HG02610 (cell line): ENCODE measurements around the gene ZNF226.
"Not testable (repeated sequence)": the region's sequence is repeated elsewhere in the genome, so short reads cannot be mapped to it uniquely, and the experiment has no call there.

Experiments
- ATAC-seq: cut with Tn5 transposase; IDR thresholded peaks from one replicate; pipeline ENCODE4 v1.9.1; 2021; ENCODE audit warnings: mild to moderate bottlenecking, moderate library complexity; ENCODE audit not compliant: unreplicated experiment

ZNF226 gene

GRCh38 chr19:44207126-44207803 is 42.4 kb downstream of the ZNF226 start:
- ATAC-seq, result peak; percentile 86

DNA sequence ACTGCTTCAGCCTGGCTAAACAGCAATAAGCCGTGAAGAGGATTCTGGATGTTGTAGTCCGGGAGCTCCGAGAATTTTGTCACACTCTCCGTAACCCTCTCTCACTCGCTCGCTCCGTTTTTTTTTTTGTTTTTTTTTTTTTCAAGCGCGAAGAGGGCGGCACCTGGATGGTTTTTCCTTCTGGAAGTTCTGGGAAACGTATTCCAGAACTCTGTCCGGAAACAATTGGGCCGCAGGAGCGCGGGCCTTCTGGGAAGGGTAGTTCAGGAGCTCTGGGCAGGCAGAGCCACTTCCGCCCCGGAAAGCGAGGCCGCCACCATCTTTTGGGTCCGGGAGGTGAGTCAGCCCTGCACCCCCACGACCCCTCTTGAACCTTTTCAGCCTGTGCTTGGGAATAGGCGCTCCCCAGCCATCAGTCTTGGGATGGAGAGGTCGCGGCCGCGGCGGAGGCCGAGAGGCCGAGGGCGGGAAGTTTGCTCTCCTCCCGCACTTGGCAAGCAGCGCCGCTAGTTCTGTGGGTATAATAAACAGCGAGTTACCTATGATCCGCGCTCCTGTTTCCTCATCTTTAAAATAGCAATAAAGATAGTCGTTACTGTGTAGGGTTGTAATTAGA is 47.5 kb downstream of the ZNF226 start, which contains the start of gene ZNF227:
Gene ZNF227 (plus strand): TSS at position 283 of the 616 bp plus-strand sequence. CDS start 5,261 bp downstream, outside the sequence.
- peak; percentile 85 for ATAC-seq

GRCh38 chr19:44212866-44213346 is 48.0 kb downstream of the ZNF226 start:
- ATAC-seq, result no peak

GRCh38 chr19:44219926-44220325 is 55.0 kb downstream of the ZNF226 start:
- ATAC-seq, result not testable (repeated sequence)

GRCh38 chr19:44220761-44221160 is 55.9 kb downstream of the ZNF226 start:
- not testable (repeated sequence) for ATAC-seq

DNA sequence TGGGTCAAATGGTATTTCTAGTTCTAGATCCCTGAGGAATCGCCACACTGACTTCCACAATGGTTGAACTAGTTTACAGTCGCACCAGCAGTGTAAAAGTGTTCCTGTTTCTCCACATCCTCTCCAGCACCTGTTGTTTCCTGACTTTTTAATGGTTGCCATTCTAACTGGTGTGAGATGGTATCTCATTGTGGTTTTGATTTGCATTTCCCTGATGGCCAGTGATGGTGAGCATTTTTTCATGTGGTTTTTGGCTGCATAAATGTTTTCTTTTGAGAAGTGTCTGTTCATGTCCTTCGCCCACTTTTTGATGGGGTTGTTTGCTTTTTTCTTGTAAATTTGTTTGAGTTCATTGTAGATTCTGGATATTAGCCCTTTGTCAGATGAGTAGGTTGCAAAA is 56.4 kb downstream of the ZNF226 start:
- not testable (repeated sequence) for ATAC-seq
